Lung (tissue), 12 donors: ENCODE measurements around the gene UBE2H. TPM values are rescaled to one million over a fixed set of nuclear protein-coding genes. Genes with fewer than 3 reads are reported as not detected.

Experiments used
- ATAC-seq: fragments of 200-7000 bp; cut with Tn5 transposase; one replicate; pipeline ENCODE4 v1.9.1; 2020; ENCODE audit warnings: moderate number of reproducible peaks; ENCODE audit not compliant: insufficient read depth, low FRiP score
- DNase-seq, 3 donors: peaks; one replicate each; pipeline ENCODE4 v3.0.0-alpha.2; 2013 to 2017
- H3K27ac ChIP-seq, 2 donors: one replicate each; pipeline ENCODE4 v1.5.1; 2013; ENCODE audit warnings: mild to moderate bottlenecking in 2 of 2, moderate library complexity in 2 of 2, control low read depth in 1 of 2, inconsistent platforms in 1 of 2, low read depth in 1 of 2, low read length in 1 of 2
- H3K27me3 ChIP-seq, 3 donors: one replicate each; pipeline ENCODE4 v1.5.1; 2013; ENCODE audit warnings: low read length in 2 of 3; ENCODE audit not compliant: control insufficient read depth in 3 of 3, insufficient read depth in 3 of 3
- H3K36me3 ChIP-seq, 4 donors: one replicate each; pipeline ENCODE4 v1.5.1; 2013; ENCODE audit warnings: low read length in 4 of 4, mild to moderate bottlenecking in 1 of 4, moderate library complexity in 1 of 4; ENCODE audit not compliant: control insufficient read depth in 4 of 4, insufficient read depth in 4 of 4
- H3K4me1 ChIP-seq, 5 donors: one replicate each; pipeline ENCODE4 v1.5.1; 2013; ENCODE audit warnings: low read length in 5 of 5, mild to moderate bottlenecking in 2 of 5, moderate library complexity in 1 of 5; ENCODE audit not compliant: control insufficient read depth in 5 of 5, insufficient read depth in 5 of 5
- H3K4me3 ChIP-seq: one replicate; pipeline ENCODE4 v1.5.1; 2013; ENCODE audit warnings: mild to moderate bottlenecking, control low read depth, moderate library complexity
- H3K9ac ChIP-seq, 2 donors: one replicate each; pipeline ENCODE4 v1.5.1; 2013; ENCODE audit warnings: low read length in 2 of 2, control low read depth in 1 of 2; ENCODE audit not compliant: insufficient read depth in 1 of 2
- H3K9me3 ChIP-seq, 4 donors: one replicate each; pipeline ENCODE4 v1.5.1; 2013; ENCODE audit warnings: low read length in 3 of 4, mild to moderate bottlenecking in 1 of 4, moderate library complexity in 1 of 4; ENCODE audit not compliant: control insufficient read depth in 4 of 4, insufficient read depth in 3 of 4
- WGBS, 2 donors: extraction: QIAGEN DNeasy Blood & Tissue Kit; methylation state at CpG; one replicate each; pipeline ENCODE4 v1.1.7; 2013; 5-methylcytosine and 5-hydroxymethylcytosine counted together
- polyA plus RNA-seq, 2 donors: library from polyadenylated mRNA; stranded (reverse); fragments of 200-250 nt; gene quantifications; one replicate each; pipeline ENCODE4 v1.2.1, GENCODE V29; 2013
- total RNA-seq, 2 donors: library from RNA; depleted of rRNA in 1 of 2; stranded (reverse); fragments of >200 nt in 1 of 2; gene quantifications; one replicate each; pipeline ENCODE4 v1.2.1, GENCODE V29; 2014 to 2021
- TF ChIP-seq, protein P1 (sequence below): IDR thresholded peaks from 2 replicates; pipeline ENCODE4 v1.5.1; 2012; ENCODE audit warnings: mild to moderate bottlenecking; ENCODE audit errors: control extremely low read depth, extremely low read depth
- donor health status: control.
- donor health status: control.
- donor health status: Bipolar disorder and iron deficiency.
- donor health status: healthy.
- donor health status: DM: yes; HTN: yes; CAD: no.

UBE2H gene
- total and polyA plus RNA-seq, 4 donors: 23.0 to 102 (median 49.7) TPM

DNA sequence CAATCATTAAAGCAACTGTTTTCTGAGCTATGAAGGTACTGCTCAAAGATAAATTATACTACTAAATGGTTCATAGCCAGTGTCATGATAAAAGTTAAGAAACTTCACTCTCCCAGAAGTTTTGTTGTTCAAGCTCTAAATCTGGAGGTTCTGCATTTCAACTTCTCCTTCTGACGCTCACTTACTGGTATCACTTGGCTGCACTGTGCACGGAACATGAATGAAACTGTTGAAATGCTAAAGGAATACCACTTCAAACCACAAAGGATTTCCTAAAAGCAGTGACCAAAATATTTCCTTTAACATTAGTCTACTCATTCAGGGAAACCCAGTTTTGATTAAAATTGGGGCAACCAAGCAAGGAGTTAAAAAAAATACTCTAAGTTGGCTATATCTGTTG lies 93.6 kb downstream of the UBE2H start:
- ATAC-seq: peak; percentile 70

DNA sequence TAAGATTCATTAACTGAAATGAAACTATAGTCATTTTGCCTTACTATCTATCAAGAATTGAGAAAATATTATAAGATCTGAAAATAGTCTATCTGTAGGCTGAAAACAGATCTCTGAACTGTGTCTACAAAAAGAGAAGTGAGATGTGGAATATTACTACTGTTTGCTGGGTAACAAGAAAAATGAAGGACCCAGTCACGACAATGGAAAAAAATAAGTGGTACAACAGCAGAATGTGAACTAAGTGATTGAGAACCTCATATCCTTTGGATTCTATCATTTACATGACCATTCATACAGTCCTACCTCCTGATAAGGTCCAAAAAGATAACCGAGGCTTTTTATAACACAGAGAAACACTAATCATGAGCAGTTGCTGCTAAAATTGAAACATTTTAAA lies 94.3 kb downstream of the UBE2H start:
- H3K36me3 ChIP-seq: peaks cover 0 to 4% (median 1%) of the 10 kb centered on the region in 4 donors
- H3K27me3 ChIP-seq: no peaks in the 10 kb centered on the region
- no peaks in the 10 kb centered on the region for H3K9me3 ChIP-seq
- TF ChIP-seq, protein P1, sequence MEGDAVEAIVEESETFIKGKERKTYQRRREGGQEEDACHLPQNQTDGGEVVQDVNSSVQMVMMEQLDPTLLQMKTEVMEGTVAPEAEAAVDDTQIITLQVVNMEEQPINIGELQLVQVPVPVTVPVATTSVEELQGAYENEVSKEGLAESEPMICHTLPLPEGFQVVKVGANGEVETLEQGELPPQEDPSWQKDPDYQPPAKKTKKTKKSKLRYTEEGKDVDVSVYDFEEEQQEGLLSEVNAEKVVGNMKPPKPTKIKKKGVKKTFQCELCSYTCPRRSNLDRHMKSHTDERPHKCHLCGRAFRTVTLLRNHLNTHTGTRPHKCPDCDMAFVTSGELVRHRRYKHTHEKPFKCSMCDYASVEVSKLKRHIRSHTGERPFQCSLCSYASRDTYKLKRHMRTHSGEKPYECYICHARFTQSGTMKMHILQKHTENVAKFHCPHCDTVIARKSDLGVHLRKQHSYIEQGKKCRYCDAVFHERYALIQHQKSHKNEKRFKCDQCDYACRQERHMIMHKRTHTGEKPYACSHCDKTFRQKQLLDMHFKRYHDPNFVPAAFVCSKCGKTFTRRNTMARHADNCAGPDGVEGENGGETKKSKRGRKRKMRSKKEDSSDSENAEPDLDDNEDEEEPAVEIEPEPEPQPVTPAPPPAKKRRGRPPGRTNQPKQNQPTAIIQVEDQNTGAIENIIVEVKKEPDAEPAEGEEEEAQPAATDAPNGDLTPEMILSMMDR: no peak
- H3K4me3 ChIP-seq: no peak overlapping the region
- ATAC-seq (no peak), DNase-seq (no peak)
- whole genome bisulfite sequencing, 2 donors: 55 to 60% methylated on average over 2 of the region's 2 CpGs
- H3K4me1 ChIP-seq: peaks cover 0 to 43% (median 4%) of the 10 kb centered on the region in 5 donors
- peak overlapping the region in 1 of 2 donors; percentile 53 for H3K27ac ChIP-seq
- H3K9ac ChIP-seq: no peak overlapping the region

More for the DNA sequence above, 93.6 kb downstream of the UBE2H start:
- Histone ChIP-seq H3K4me1 (peaks cover 0 to 43% (median 4%) of the 10 kb centered on the region in 5 donors), H3K9ac (no peak overlapping the region), H3K9me3 (no peaks in the 10 kb centered on the region), H3K4me3 (no peak overlapping the region), H3K36me3 (peaks cover 0 to 4% (median 1%) of the 10 kb centered on the region in 4 donors), H3K27ac (peak overlapping the region in 1 of 2 donors; percentile 33), H3K27me3 (no peaks in the 10 kb centered on the region)
- peak in 1 of 3 donors; percentile 28 for DNase-seq
- WGBS, 2 donors: 14 to 34% methylated on average over 2 of the region's 2 CpGs
- TF ChIP-seq, protein P1: no peak

DNA sequence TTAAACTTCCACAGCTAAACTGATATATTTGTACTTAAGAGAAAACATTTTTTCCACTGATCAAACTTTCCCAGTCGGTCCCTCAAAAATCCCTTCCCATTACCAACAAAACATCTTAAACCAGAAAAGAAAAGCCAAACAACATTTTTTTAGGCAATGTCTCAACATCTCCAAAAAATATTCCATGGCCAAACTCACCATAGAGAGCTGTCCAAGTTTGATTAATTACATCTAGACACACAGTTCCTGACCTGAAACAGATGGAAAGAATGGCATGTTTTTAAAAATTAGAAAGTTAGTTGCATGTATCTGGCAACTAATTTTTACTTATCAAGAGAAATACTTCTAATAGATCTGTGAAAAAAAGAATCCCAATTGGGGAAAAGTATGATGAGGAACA lies 95.4 kb downstream of the UBE2H start:
- Histone ChIP-seq H3K27me3 (no peaks in the 10 kb centered on the region), H3K4me3 (no peak overlapping the region), H3K4me1 (peaks cover 0 to 41% (median 4%) of the 10 kb centered on the region in 5 donors), H3K9ac (no peak overlapping the region), H3K27ac (no peak overlapping the region), H3K36me3 (peaks cover 0 to 4% (median 1%) of the 10 kb centered on the region in 4 donors), H3K9me3 (no peaks in the 10 kb centered on the region)
- DNase-seq (no peak), ATAC-seq (no peak)
- 81 to 93% methylated on average over 1 of the region's 1 CpG for WGBS, 2 donors
- TF ChIP-seq, protein P1: no peak
